CD14-positive monocyte (primary cell): ENCODE data around the gene RNF181. TPM values are rescaled to one million over a fixed set of nuclear protein-coding genes. Genes with fewer than 3 reads are reported as not detected.

Experiments
- DNase-seq, 3 donors: peaks; one replicate each; pipeline ENCODE4 v3.0.0-alpha.2; 2011 to 2022
- H2AFZ ChIP-seq: 2 replicates; pipeline ENCODE4 v1.6.0; 2012; ENCODE audit warnings: mild to moderate bottlenecking, low read depth, low read length, inconsistent platforms; ENCODE audit not compliant: insufficient read depth, poor library complexity, severe bottlenecking
- H3K27ac ChIP-seq, 2 donors: 1 replicate in 1 of 2; 2 replicates in 1 of 2; pipeline ENCODE4 v1.5.1; 2012 to 2013; ENCODE audit warnings: low read length in 2 of 2, control low read depth in 1 of 2, inconsistent platforms in 1 of 2, low read depth in 1 of 2, mild to moderate bottlenecking in 1 of 2
- H3K27me3 ChIP-seq, 2 donors: one replicate each; pipeline versions ENCODE4 v1.6.0 to v1.6.1; 2011 to 2013; ENCODE audit warnings: low read length in 2 of 2; ENCODE audit not compliant: control insufficient read depth in 2 of 2, insufficient read depth in 2 of 2
- H3K36me3 ChIP-seq, 2 donors: replicated peaks in 1 of 2; 1 replicate in 1 of 2; 2 replicates in 1 of 2; pipeline versions ENCODE4 v1.5.1 to v1.6.1; 2012 to 2013; ENCODE audit warnings: low read length in 2 of 2, control low read depth in 1 of 2, inconsistent platforms in 1 of 2, mild to moderate bottlenecking in 1 of 2; ENCODE audit not compliant: insufficient read depth in 2 of 2, control insufficient read depth in 1 of 2
- H3K4me1 ChIP-seq, 2 donors: 1 replicate in 1 of 2; 2 replicates in 1 of 2; pipeline versions ENCODE4 v1.5.1 to v1.6.1; 2012 to 2013; ENCODE audit warnings: low read length in 2 of 2, control low read depth in 1 of 2, inconsistent platforms in 1 of 2, mild to moderate bottlenecking in 1 of 2, moderate library complexity in 1 of 2; ENCODE audit not compliant: insufficient read depth in 2 of 2, control insufficient read depth in 1 of 2
- H3K4me2 ChIP-seq: replicated peaks from 2 replicates; pipeline ENCODE3; 2012; ENCODE audit warnings: low read length, moderate library complexity, mild to moderate bottlenecking; ENCODE audit not compliant: poor library complexity, severe bottlenecking; ENCODE audit errors: extremely low read depth
- H3K4me3 ChIP-seq, 3 experiments: fragments of 200-600 bp in 1 of 3; sonication (generic) in 1 of 3; replicated peaks in 1 of 3; 1 replicate in 2 of 3; 2 replicates in 1 of 3; pipeline ENCODE4 v1.5.1; 2011 to 2013; ENCODE audit warnings: low read length in 3 of 3, mild to moderate bottlenecking in 3 of 3, control low read depth in 2 of 3, low read depth in 2 of 3, inconsistent platforms in 1 of 3, moderate library complexity in 1 of 3
- H3K79me2 ChIP-seq: 2 replicates; pipeline ENCODE4 v1.6.0; 2012; ENCODE audit warnings: mild to moderate bottlenecking, control low read depth, inconsistent platforms, low read length, moderate library complexity; ENCODE audit not compliant: insufficient read depth
- H3K9ac ChIP-seq: 2 replicates; pipeline ENCODE4 v1.6.0; 2017; ENCODE audit warnings: low read length, mild to moderate bottlenecking; ENCODE audit not compliant: insufficient read depth, poor library complexity, severe bottlenecking
- H3K9me3 ChIP-seq, 2 donors: replicated peaks in 1 of 2; 1 replicate in 1 of 2; 2 replicates in 1 of 2; pipeline versions ENCODE4 v1.5.1 to v1.6.1; 2012 to 2013; ENCODE audit warnings: low read length in 2 of 2, control low read depth in 1 of 2; ENCODE audit not compliant: control insufficient read depth in 1 of 2, insufficient read depth in 1 of 2
- H4K20me1 ChIP-seq: 2 replicates; pipeline ENCODE4 v1.6.0; 2012; ENCODE audit warnings: mild to moderate bottlenecking, low read length, control low read depth, moderate library complexity; ENCODE audit not compliant: insufficient read depth
- H3K27ac Mint-ChIP-seq, 7 donors: one replicate each; pipeline ENCODE4 v1.8.0; 2020; ENCODE audit warnings: mild to moderate bottlenecking in 7 of 7, mixed read lengths in 7 of 7, moderate library complexity in 6 of 7, inconsistent platforms in 2 of 7
- H3K27me3 Mint-ChIP-seq, 3 donors: one replicate each; pipeline ENCODE4 v1.8.0; 2021 to 2022; ENCODE audit warnings: low read depth in 3 of 3, mild to moderate bottlenecking in 3 of 3, mixed read lengths in 3 of 3, moderate library complexity in 3 of 3, inconsistent platforms in 1 of 3
- H3K36me3 Mint-ChIP-seq, 2 donors: one replicate each; pipeline ENCODE4 v1.8.0; 2020; ENCODE audit warnings: mixed read lengths in 2 of 2, inconsistent platforms in 1 of 2, mild to moderate bottlenecking in 1 of 2
- H3K4me1 Mint-ChIP-seq: one replicate; pipeline ENCODE4 v1.8.0; 2020; ENCODE audit warnings: mild to moderate bottlenecking, mixed read lengths
- H3K4me3 Mint-ChIP-seq, 2 donors: one replicate each; pipeline ENCODE4 v1.8.0; 2020; ENCODE audit warnings: mild to moderate bottlenecking in 2 of 2, mixed read lengths in 2 of 2, moderate library complexity in 1 of 2
- H3K9me3 Mint-ChIP-seq, 7 donors: one replicate each; pipeline ENCODE4 v1.8.0; 2020 to 2022; ENCODE audit warnings: mixed read lengths in 7 of 7, mild to moderate bottlenecking in 6 of 7, moderate library complexity in 6 of 7, inconsistent platforms in 2 of 7
- WGBS: methylation state at CpG from one replicate; pipeline ENCODE4 v1.1.5; 2013; ENCODE audit warnings: missing lambda C conversion rate; ENCODE audit not compliant: insufficient coverage; 5-methylcytosine and 5-hydroxymethylcytosine counted together
- intact Hi-C, 2 donors: fragments of 100-400 bp; cut with micrococcal nuclease; formaldehyde crosslinking; loops; one replicate each; pipeline versions ENCODE4 v1.15.0 to v1.15.1; 2023
- polyA plus RNA-seq, 3 donors: library from polyadenylated mRNA; depleted of rRNA in 1 of 3; unstranded in 2 of 3; stranded (reverse) in 1 of 3; fragments of 300-500 nt in 2 of 3; fragments of >200 nt in 1 of 3; fragmentation: Illumina TruSeq in 2 of 3; gene quantifications; 1 replicate in 2 of 3; 2 replicates in 1 of 3; pipeline ENCODE4 v1.2.3, GENCODE V29; 2012 to 2021
- TF ChIP-seq, protein P1 (sequence below): fragments of 200-600 bp; IDR thresholded peaks from one replicate; pipeline ENCODE4 v1.8.0; 2022; ENCODE audit warnings: antibody characterized with exemption, mild to moderate bottlenecking

RNF181 gene
- polyA plus RNA-seq, 3 donors: 254 to 475 (median 382) TPM

DNA sequence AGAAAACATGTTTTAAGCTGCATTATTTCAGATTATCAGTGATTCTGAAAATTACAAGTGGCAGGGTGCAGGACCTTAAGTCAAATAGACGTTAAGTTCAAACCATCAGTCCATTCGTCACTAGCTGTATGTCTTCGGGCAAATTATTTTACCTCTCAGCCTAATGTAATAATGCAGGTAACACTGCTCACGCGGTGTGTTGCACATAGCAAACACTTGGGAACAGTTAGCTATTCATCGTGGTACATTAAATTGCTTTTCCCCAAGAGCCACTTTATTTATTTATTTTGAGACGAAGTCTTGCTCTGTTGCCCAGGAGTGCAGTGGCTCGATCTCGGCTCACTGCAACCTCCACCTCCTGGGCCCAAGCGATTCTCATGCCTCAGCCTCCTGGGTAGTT lies 46.5 kb upstream of the RNF181 start:
- intact Hi-C loops: no loop called here

GRCh38 chr2:85549826-85550225 lies 45.7 kb upstream of the RNF181 start:
- H3K4me1 ChIP-seq: peaks cover 19 to 27% of the 10 kb centered on the region in 2 donors
- no peak overlapping the region for H2AFZ ChIP-seq
- Mint-ChIP-seq H3K4me3 (no peak overlapping the region), H3K36me3 (peaks cover 56 to 81% of the 10 kb centered on the region in 2 donors), H3K27me3 (peaks cover 0 to 2% (median 0%) of the 10 kb centered on the region in 3 donors), H3K27ac (peak overlapping the region in 6 of 7 donors; percentile 16 to 88 (median 74)), H3K4me1 (peaks cover 28% of the 10 kb centered on the region), H3K9me3 (no peaks in the 10 kb centered on the region)
- intact Hi-C loops: loop anchor here in 1 of 2 donors (5.0 kb wide), 1 partner anchor 148 kb away; no protein-coding TSS in a partner anchor
- H3K27me3 ChIP-seq: no peaks in the 10 kb centered on the region
- TF ChIP-seq, protein P1, sequence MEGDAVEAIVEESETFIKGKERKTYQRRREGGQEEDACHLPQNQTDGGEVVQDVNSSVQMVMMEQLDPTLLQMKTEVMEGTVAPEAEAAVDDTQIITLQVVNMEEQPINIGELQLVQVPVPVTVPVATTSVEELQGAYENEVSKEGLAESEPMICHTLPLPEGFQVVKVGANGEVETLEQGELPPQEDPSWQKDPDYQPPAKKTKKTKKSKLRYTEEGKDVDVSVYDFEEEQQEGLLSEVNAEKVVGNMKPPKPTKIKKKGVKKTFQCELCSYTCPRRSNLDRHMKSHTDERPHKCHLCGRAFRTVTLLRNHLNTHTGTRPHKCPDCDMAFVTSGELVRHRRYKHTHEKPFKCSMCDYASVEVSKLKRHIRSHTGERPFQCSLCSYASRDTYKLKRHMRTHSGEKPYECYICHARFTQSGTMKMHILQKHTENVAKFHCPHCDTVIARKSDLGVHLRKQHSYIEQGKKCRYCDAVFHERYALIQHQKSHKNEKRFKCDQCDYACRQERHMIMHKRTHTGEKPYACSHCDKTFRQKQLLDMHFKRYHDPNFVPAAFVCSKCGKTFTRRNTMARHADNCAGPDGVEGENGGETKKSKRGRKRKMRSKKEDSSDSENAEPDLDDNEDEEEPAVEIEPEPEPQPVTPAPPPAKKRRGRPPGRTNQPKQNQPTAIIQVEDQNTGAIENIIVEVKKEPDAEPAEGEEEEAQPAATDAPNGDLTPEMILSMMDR: no peak
- DNase-seq: no peak
- peak overlapping the region in 1 of 3 experiments; percentile 13 for H3K4me3 ChIP-seq
- 13% methylated on average over 4 of the region's 4 CpGs for WGBS
- H3K79me2 ChIP-seq: no peaks in the 10 kb centered on the region
- peaks cover 44 to 84% of the 10 kb centered on the region in 2 donors for H3K36me3 ChIP-seq
- H3K27ac ChIP-seq: peak overlapping the region; percentile 8 to 61
- no peaks in the 10 kb centered on the region for H3K9me3 ChIP-seq
- peak overlapping the region; percentile 29 for H3K4me2 ChIP-seq
- no peak overlapping the region for H3K9ac ChIP-seq
- H4K20me1 ChIP-seq: peaks cover 23% of the 10 kb centered on the region

More for the DNA sequence above, 46.5 kb upstream of the RNF181 start:
- H3K4me2 ChIP-seq: no peak overlapping the region
- H3K4me1 ChIP-seq: peaks cover 19 to 27% of the 10 kb centered on the region in 2 donors
- peaks cover 43 to 84% of the 10 kb centered on the region in 2 donors for H3K36me3 ChIP-seq
- no peak overlapping the region for H3K4me3 Mint-ChIP-seq
- no peak overlapping the region for H3K9ac ChIP-seq
- 93% methylated on average over 6 of the region's 10 CpGs for WGBS
- no peaks in the 10 kb centered on the region for H3K27me3 ChIP-seq
- H3K36me3 Mint-ChIP-seq: peaks cover 55 to 81% of the 10 kb centered on the region in 2 donors
- peaks cover 30% of the 10 kb centered on the region for H4K20me1 ChIP-seq
- H3K4me1 Mint-ChIP-seq: peaks cover 28% of the 10 kb centered on the region
- H3K79me2 ChIP-seq: peaks cover 3% of the 10 kb centered on the region
- H3K4me3 ChIP-seq: no peak overlapping the region
- H3K9me3 ChIP-seq: no peaks in the 10 kb centered on the region
- H3K27ac Mint-ChIP-seq: peak overlapping the region in 1 of 7 donors; percentile 28
- no peak overlapping the region for H2AFZ ChIP-seq
- H3K9me3 Mint-ChIP-seq: no peaks in the 10 kb centered on the region
- H3K27me3 Mint-ChIP-seq: peaks cover 0 to 2% (median 0%) of the 10 kb centered on the region in 3 donors
- TF ChIP-seq, protein P1: no peak
- DNase-seq: no peak
- no peak overlapping the region for H3K27ac ChIP-seq
